ENCODE measurements around the gene IRGC.

DNA sequence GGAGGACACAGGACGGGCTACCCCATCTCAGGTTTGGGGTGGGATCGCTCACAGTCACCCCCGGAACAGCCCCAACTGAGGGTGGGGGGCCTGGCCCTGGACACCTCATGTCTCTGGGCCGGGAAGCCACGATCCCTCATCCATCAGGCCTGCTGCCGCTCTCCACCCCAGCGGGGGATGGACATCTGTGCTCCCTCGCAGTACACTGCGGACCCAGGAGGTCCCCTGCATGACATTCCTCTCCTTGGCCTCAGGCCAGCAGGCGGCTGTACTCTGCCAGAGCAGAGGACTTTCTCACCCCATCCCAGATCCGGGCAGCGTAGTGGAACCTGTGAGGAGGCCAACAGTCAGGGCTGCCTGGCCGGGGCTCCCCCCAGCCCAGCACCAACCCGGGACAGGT lies 15.5 kb downstream of the IRGC start:
- TF ChIP-seq, protein P1, sequence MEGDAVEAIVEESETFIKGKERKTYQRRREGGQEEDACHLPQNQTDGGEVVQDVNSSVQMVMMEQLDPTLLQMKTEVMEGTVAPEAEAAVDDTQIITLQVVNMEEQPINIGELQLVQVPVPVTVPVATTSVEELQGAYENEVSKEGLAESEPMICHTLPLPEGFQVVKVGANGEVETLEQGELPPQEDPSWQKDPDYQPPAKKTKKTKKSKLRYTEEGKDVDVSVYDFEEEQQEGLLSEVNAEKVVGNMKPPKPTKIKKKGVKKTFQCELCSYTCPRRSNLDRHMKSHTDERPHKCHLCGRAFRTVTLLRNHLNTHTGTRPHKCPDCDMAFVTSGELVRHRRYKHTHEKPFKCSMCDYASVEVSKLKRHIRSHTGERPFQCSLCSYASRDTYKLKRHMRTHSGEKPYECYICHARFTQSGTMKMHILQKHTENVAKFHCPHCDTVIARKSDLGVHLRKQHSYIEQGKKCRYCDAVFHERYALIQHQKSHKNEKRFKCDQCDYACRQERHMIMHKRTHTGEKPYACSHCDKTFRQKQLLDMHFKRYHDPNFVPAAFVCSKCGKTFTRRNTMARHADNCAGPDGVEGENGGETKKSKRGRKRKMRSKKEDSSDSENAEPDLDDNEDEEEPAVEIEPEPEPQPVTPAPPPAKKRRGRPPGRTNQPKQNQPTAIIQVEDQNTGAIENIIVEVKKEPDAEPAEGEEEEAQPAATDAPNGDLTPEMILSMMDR (IDR thresholded peaks at IDR 0.05; ENCODE audit: low read length), result no peak
- TF ChIP-seq EZH2 (IDR thresholded peaks at IDR 0.05; ENCODE audit: borderline replicate concordance, low read length), result no peak

Measured in OCI-LY1 (cell line).